ENCODE measurements around the gene SMPD2.

The SMPD2 gene

DNA sequence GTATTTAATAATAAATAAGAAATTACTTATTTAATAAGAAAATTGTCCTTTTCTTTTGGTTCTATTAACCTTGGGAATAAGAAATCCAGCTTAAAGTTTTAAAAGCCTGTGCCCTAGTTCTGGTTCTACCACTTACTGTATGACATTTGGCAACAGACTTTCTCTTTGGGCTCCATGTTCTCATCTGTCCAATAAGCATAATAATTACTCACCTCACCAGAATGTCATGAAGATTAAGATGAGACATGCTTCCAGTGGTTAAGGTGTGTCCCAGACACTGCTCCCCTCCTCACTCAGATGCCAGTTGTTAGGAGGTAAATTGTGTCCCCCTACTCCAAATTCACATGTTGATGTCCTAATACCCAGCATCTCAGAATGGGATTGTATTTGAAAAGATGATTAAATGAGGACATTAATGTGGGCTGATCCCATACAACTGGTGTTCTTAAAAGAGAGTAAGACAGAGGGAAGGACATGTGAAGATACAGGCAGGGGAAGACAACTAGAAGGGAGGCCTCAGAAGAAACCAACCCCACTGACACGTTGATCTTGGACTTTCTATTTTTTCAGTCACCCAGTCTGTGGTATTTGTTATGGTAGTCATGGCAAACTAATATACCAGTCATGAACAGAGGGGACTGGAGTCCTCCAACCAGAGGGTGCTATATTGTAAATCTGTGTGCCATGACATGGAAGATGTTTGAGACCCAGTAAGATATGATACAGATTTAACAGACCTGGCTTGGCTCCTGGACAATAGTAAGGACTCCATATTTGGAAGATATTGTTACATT is 21.4 kb downstream of the SMPD2 start:
- Histone ChIP-seq H3K27me3 (ENCODE audit: insufficient read depth, low read length) (no peaks in the 10 kb centered on the region), H3F3A (ENCODE audit: insufficient read depth, low read length) (peaks cover 10% of the 10 kb centered on the region; the same call in 1 of the 2 replicates), H3K4me2 (ENCODE audit: low read length) (no peak overlapping the region), H2AFZ (ENCODE audit: low read length) (no peak overlapping the region), H3K9me2 (ENCODE audit: low read depth, low read length) (no peaks in the 10 kb centered on the region), H3K9ac (ENCODE audit: low read length) (no peak overlapping the region), H3K27ac (ENCODE audit: low read depth, low read length, poor library complexity, severe bottlenecking) (no peak overlapping the region), H4K20me1 (ENCODE audit: insufficient read depth, low read length) (no peaks in the 10 kb centered on the region), H3K79me2 (ENCODE audit: insufficient read depth, low read length) (no peaks in the 10 kb centered on the region), H3K4me3 (ENCODE audit: low read depth, low read length, poor library complexity, severe bottlenecking) (no peak overlapping the region), H3K36me3 (ENCODE audit: insufficient read depth, low read length) (peaks cover 58% of the 10 kb centered on the region), H3K9me3 (ENCODE audit: low read length) (no peaks in the 10 kb centered on the region), H3K4me1 (ENCODE audit: insufficient read depth, low read length, severe bottlenecking) (peaks cover 25% of the 10 kb centered on the region)
- no peak for TF ChIP-seq EZH2 (IDR thresholded peaks at IDR 0.05; ENCODE audit: borderline replicate concordance, low read length)
- TF ChIP-seq, protein P1, sequence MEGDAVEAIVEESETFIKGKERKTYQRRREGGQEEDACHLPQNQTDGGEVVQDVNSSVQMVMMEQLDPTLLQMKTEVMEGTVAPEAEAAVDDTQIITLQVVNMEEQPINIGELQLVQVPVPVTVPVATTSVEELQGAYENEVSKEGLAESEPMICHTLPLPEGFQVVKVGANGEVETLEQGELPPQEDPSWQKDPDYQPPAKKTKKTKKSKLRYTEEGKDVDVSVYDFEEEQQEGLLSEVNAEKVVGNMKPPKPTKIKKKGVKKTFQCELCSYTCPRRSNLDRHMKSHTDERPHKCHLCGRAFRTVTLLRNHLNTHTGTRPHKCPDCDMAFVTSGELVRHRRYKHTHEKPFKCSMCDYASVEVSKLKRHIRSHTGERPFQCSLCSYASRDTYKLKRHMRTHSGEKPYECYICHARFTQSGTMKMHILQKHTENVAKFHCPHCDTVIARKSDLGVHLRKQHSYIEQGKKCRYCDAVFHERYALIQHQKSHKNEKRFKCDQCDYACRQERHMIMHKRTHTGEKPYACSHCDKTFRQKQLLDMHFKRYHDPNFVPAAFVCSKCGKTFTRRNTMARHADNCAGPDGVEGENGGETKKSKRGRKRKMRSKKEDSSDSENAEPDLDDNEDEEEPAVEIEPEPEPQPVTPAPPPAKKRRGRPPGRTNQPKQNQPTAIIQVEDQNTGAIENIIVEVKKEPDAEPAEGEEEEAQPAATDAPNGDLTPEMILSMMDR (IDR thresholded peaks at IDR 0.05; ENCODE audit: low read length), result no peak

DNA sequence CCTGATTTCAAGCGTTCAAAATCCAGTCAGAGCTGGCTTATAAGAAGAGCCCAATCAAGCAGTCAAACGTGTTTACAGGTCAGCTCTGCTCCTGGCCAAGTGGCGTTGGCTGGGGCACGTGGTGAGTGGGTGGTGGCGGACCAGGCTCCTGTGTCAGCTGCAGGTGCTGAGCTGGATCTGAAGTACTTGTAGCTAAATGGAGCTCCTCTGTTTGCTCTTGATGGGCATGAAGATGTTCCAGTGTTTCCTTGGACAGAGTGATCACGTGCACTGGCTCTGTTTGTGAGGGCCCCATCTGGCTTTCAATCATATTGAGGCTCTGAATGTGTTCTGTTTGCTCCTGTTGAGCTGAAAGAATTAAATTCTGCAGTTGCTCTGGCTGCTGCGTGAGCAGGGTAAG is 25.2 kb downstream of the SMPD2 start:
- peaks cover 96% of the 10 kb centered on the region for H3K36me3 ChIP-seq (ENCODE audit: insufficient read depth, low read length)
- H3K9me2 ChIP-seq (ENCODE audit: low read depth, low read length), result no peaks in the 10 kb centered on the region
- TF ChIP-seq EZH2 (IDR thresholded peaks at IDR 0.05; ENCODE audit: borderline replicate concordance, low read length), result no peak
- TF ChIP-seq, protein P1 (IDR thresholded peaks at IDR 0.05; ENCODE audit: low read length), result no peak
- no peaks in the 10 kb centered on the region for H3K4me1 ChIP-seq (ENCODE audit: insufficient read depth, low read length, severe bottlenecking)
- H3K9ac ChIP-seq (ENCODE audit: low read length), result no peak overlapping the region
- no peaks in the 10 kb centered on the region for H3K9me3 ChIP-seq (ENCODE audit: low read length)
- no peaks in the 10 kb centered on the region for H3F3A ChIP-seq (ENCODE audit: insufficient read depth, low read length)
- no peak overlapping the region for H3K4me3 ChIP-seq (ENCODE audit: low read depth, low read length, poor library complexity, severe bottlenecking)
- H4K20me1 ChIP-seq (ENCODE audit: insufficient read depth, low read length), result no peaks in the 10 kb centered on the region
- H3K27ac ChIP-seq (ENCODE audit: low read depth, low read length, poor library complexity, severe bottlenecking), result no peak overlapping the region
- H2AFZ ChIP-seq (ENCODE audit: low read length), result no peak overlapping the region
- no peak overlapping the region for H3K4me2 ChIP-seq (ENCODE audit: low read length)
- H3K27me3 ChIP-seq (ENCODE audit: insufficient read depth, low read length), result no peaks in the 10 kb centered on the region
- H3K79me2 ChIP-seq (ENCODE audit: insufficient read depth, low read length), result no peaks in the 10 kb centered on the region

DNA sequence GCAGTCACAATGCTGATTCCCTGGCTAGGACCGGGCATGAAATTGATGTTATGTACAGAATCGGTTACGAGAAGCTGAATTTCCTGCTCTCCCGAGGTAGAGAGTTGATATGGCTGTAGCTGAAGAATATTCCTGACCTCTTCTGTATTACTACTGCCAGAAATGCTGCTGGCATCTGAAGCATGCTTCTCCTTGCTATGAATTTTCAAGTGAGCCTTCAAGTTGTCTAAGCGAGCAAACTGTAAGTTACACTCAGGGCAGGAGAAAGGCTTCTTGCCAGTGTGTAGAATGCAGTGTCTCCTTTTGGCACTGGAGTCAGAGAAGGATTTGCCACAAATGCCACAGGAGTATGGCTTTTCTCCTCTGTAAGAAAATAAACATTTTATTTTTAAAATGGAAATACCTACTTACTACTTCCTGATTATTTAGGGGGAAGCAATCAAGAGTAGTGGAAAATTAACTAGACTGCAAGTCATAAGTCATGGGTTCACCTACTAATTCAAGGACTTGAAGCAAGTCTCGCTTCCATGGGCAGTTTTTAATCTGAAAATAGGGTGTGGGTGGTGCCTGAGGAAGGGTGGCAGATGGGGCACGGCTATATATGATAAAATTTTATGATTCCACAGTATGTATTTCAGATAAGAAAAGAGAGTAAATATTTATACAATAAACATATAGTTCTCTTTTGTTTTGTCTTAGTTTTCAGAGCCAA is 25.8 kb downstream of the SMPD2 start:
- Histone ChIP-seq H3K27ac (ENCODE audit: low read depth, low read length, poor library complexity, severe bottlenecking) (no peak overlapping the region), H3K4me2 (ENCODE audit: low read length) (no peak overlapping the region), H3K9ac (ENCODE audit: low read length) (no peak overlapping the region), H3F3A (ENCODE audit: insufficient read depth, low read length) (no peaks in the 10 kb centered on the region), H3K27me3 (ENCODE audit: insufficient read depth, low read length) (no peaks in the 10 kb centered on the region), H4K20me1 (ENCODE audit: insufficient read depth, low read length) (no peaks in the 10 kb centered on the region), H3K9me2 (ENCODE audit: low read depth, low read length) (no peaks in the 10 kb centered on the region), H3K4me3 (ENCODE audit: low read depth, low read length, poor library complexity, severe bottlenecking) (no peak overlapping the region), H3K4me1 (ENCODE audit: insufficient read depth, low read length, severe bottlenecking) (no peaks in the 10 kb centered on the region), H2AFZ (ENCODE audit: low read length) (no peak overlapping the region), H3K9me3 (ENCODE audit: low read length) (no peaks in the 10 kb centered on the region), H3K36me3 (ENCODE audit: insufficient read depth, low read length) (peaks cover 97% of the 10 kb centered on the region), H3K79me2 (ENCODE audit: insufficient read depth, low read length) (no peaks in the 10 kb centered on the region)
- TF ChIP-seq, protein P1 (IDR thresholded peaks at IDR 0.05; ENCODE audit: low read length), result no peak
- no peak for TF ChIP-seq EZH2 (IDR thresholded peaks at IDR 0.05; ENCODE audit: borderline replicate concordance, low read length)
